ENCODE measurements around the gene LYL1. TPM values are rescaled to one million over a fixed set of nuclear protein-coding genes. Genes with fewer than 3 reads are reported as not detected.

The LYL1 gene
- total and polyA plus RNA-seq, 2 of the 13 experiments (the other 11 are each of a cell fraction or from before 2014, with no cell fraction given): 0.75 to 0.92 TPM

GRCh38 chr19:13128583-13128982 is 25.9 kb upstream of the LYL1 start (continued):
- TF ChIP-seq, protein P1, sequence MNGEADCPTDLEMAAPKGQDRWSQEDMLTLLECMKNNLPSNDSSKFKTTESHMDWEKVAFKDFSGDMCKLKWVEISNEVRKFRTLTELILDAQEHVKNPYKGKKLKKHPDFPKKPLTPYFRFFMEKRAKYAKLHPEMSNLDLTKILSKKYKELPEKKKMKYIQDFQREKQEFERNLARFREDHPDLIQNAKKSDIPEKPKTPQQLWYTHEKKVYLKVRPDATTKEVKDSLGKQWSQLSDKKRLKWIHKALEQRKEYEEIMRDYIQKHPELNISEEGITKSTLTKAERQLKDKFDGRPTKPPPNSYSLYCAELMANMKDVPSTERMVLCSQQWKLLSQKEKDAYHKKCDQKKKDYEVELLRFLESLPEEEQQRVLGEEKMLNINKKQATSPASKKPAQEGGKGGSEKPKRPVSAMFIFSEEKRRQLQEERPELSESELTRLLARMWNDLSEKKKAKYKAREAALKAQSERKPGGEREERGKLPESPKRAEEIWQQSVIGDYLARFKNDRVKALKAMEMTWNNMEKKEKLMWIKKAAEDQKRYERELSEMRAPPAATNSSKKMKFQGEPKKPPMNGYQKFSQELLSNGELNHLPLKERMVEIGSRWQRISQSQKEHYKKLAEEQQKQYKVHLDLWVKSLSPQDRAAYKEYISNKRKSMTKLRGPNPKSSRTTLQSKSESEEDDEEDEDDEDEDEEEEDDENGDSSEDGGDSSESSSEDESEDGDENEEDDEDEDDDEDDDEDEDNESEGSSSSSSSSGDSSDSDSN (CRISPR knock-in tag; IDR thresholded peaks at IDR 0.05): peak; percentile 55
- TF ChIP-seq BRD4 (CRISPR knock-in tag; IDR thresholded peaks at IDR 0.05): no peak
- peak; percentile 67; the same call in 1 of the 2 replicates for TF ChIP-seq FOXO1 (CRISPR knock-in tag; IDR thresholded peaks at IDR 0.05)
- TF ChIP-seq ZFP62 (CRISPR knock-in tag; IDR thresholded peaks at IDR 0.05): no peak
- no peak for TF ChIP-seq BRCA1 (CRISPR knock-in tag; IDR thresholded peaks at IDR 0.05)
- no peak for TF ChIP-seq GLMP (CRISPR knock-in tag; IDR thresholded peaks at IDR 0.05; ENCODE audit: borderline replicate concordance)
- peak; percentile 86 for TF ChIP-seq PHF21A (CRISPR knock-in tag; IDR thresholded peaks at IDR 0.05)
- peak; percentile 83 for TF ChIP-seq RFX1 (IDR thresholded peaks at IDR 0.05)
- TF ChIP-seq KDM1A (CRISPR knock-in tag; IDR thresholded peaks at IDR 0.05): no peak
- peak; percentile 57 for TF ChIP-seq TEAD3 (CRISPR knock-in tag; optimal IDR thresholded peaks at IDR 0.05; ENCODE audit: borderline replicate concordance)
- TF ChIP-seq MED13 (CRISPR knock-in tag; IDR thresholded peaks at IDR 0.05): no peak
- TF ChIP-seq MED8 (CRISPR knock-in tag; IDR thresholded peaks at IDR 0.05; ENCODE audit: insufficient replicate concordance): no peak
- TF ChIP-seq, protein P2, sequence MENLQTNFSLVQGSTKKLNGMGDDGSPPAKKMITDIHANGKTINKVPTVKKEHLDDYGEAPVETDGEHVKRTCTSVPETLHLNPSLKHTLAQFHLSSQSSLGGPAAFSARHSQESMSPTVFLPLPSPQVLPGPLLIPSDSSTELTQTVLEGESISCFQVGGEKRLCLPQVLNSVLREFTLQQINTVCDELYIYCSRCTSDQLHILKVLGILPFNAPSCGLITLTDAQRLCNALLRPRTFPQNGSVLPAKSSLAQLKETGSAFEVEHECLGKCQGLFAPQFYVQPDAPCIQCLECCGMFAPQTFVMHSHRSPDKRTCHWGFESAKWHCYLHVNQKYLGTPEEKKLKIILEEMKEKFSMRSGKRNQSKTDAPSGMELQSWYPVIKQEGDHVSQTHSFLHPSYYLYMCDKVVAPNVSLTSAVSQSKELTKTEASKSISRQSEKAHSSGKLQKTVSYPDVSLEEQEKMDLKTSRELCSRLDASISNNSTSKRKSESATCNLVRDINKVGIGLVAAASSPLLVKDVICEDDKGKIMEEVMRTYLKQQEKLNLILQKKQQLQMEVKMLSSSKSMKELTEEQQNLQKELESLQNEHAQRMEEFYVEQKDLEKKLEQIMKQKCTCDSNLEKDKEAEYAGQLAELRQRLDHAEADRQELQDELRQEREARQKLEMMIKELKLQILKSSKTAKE (CRISPR knock-in tag; IDR thresholded peaks at IDR 0.05; ENCODE audit: borderline replicate concordance): 0 out of 2 replicates have a peak, but pooled peaks have one; percentile 55
- TF ChIP-seq ZSCAN25 (CRISPR knock-in tag; IDR thresholded peaks at IDR 0.05): peak; percentile 68
- peak; percentile 48 for TF ChIP-seq TARDBP (CRISPR knock-in tag; IDR thresholded peaks at IDR 0.05)
- TF ChIP-seq ZNF670 (CRISPR knock-in tag; IDR thresholded peaks at IDR 0.05; ENCODE audit: borderline replicate concordance): no peak
- TF ChIP-seq FOXJ3 (CRISPR knock-in tag; IDR thresholded peaks at IDR 0.05; ENCODE audit: borderline replicate concordance): peak; percentile 68
- no peak for TF ChIP-seq SRSF9 (IDR thresholded peaks at IDR 0.05; ENCODE audit: borderline replicate concordance, insufficient read depth, low read depth, low read length, poor library complexity, severe bottlenecking)
- peak in 1 of 2 experiments; percentile 78; a peak in 2 of 4 replicates for TF ChIP-seq POLR2A (IDR thresholded peaks at IDR 0.05; ENCODE audit: insufficient read depth in 1 of 2, low read depth in 2 of 2, low read length in 2 of 2)
- no peak for TF ChIP-seq IRX3 (CRISPR knock-in tag; IDR thresholded peaks at IDR 0.05; ENCODE audit: borderline replicate concordance, low read depth)
- peak; percentile 13; the same call in 1 of the 2 replicates for TF ChIP-seq SMC3 (IDR thresholded peaks at IDR 0.05; ENCODE audit: low read length)
- no peak for TF ChIP-seq ZNF224 (CRISPR knock-in tag; IDR thresholded peaks at IDR 0.05)
- TF ChIP-seq SETDB1 (CRISPR knock-in tag; IDR thresholded peaks at IDR 0.05; ENCODE audit: borderline replicate concordance): no peak
- TF ChIP-seq GATAD2A (CRISPR knock-in tag; IDR thresholded peaks at IDR 0.05): peak; percentile 86
- TF ChIP-seq EP300 (IDR thresholded peaks at IDR 0.05; ENCODE audit: low read depth in 2 of 2, low read length in 2 of 2): peak; percentile 63 to 74; a peak in 2 of 4 replicates
- TF ChIP-seq EP300 (CRISPR knock-in tag; IDR thresholded peaks at IDR 0.05; ENCODE audit: borderline replicate concordance): no peak
- TF ChIP-seq ESRRA (CRISPR knock-in tag; IDR thresholded peaks at IDR 0.05; ENCODE audit: low read depth): peak; percentile 93
- TF ChIP-seq HOXA3 (CRISPR knock-in tag; IDR thresholded peaks at IDR 0.05): peak; percentile 53; the same call in 1 of the 2 replicates
- TF ChIP-seq GTF3A (CRISPR knock-in tag; conservative IDR thresholded peaks at IDR 0.05): no peak
